ENCODE data around the gene B4GALT7.
"Not testable (repeated sequence)": the region's sequence is repeated elsewhere in the genome, so short reads cannot be mapped to it uniquely, and the experiment has no call there.

DNA sequence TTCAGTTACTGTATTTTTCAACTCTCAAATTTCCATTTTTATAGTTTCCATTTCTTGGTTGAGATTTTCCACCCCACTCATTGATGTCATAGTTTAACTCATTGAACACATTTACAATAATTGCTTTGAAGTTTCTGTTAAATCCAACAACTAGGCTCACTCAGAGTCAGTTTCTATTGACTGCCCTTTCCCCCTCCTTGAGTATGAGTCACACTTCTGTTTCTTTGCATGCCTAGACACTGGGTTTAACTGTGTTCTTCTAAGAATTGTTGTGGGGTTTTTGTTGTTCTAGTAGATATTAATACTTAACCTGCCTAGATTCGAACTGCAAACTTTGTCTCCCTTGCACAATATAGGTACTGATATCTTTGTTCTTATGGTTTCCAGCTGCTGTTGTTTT is 45.5 kb downstream of the B4GALT7 start:
- TF ChIP-seq, protein P1, sequence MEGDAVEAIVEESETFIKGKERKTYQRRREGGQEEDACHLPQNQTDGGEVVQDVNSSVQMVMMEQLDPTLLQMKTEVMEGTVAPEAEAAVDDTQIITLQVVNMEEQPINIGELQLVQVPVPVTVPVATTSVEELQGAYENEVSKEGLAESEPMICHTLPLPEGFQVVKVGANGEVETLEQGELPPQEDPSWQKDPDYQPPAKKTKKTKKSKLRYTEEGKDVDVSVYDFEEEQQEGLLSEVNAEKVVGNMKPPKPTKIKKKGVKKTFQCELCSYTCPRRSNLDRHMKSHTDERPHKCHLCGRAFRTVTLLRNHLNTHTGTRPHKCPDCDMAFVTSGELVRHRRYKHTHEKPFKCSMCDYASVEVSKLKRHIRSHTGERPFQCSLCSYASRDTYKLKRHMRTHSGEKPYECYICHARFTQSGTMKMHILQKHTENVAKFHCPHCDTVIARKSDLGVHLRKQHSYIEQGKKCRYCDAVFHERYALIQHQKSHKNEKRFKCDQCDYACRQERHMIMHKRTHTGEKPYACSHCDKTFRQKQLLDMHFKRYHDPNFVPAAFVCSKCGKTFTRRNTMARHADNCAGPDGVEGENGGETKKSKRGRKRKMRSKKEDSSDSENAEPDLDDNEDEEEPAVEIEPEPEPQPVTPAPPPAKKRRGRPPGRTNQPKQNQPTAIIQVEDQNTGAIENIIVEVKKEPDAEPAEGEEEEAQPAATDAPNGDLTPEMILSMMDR (IDR thresholded peaks at IDR 0.05): not testable (repeated sequence)
- TF ChIP-seq POLR2A (IDR thresholded peaks at IDR 0.05): not testable (repeated sequence)
